Activated naive CD4-positive, alpha-beta T cell (primary cell): Measurements from ENCODE around the gene RRP15.
"Not testable (repeated sequence)": the region's sequence is repeated elsewhere in the genome, so short reads cannot be mapped to it uniquely, and the experiment has no call there.

Source experiments
- DNase-seq, 4 experiments: peaks; one replicate each; lab custom pipeline; 2025; lab: John Stamatoyannopoulos, UW

The RRP15 gene

GRCh38 chr1:218297461-218297860 is 12.4 kb downstream of the RRP15 start:
- DNase-seq = no peak

- DNase-seq = no peak
These were observed 12.8 kb downstream of the RRP15 start for GRCh38 chr1:218297867-218298266.

- no peak for DNase-seq
These were observed 13.3 kb downstream of the RRP15 start for GRCh38 chr1:218298398-218298797.

- DNase-seq = no peak
These were observed 14.3 kb downstream of the RRP15 start for GRCh38 chr1:218299416-218299815.

GRCh38 chr1:218301217-218301616 is 16.1 kb downstream of the RRP15 start:
- no peak for DNase-seq

GRCh38 chr1:218302155-218302554 is 17.1 kb downstream of the RRP15 start:
- DNase-seq = no peak

GRCh38 chr1:218303176-218303879 is 18.2 kb downstream of the RRP15 start:
- DNase-seq = no peak

GRCh38 chr1:218304281-218305039 is 19.4 kb downstream of the RRP15 start:
- no peak for DNase-seq

GRCh38 chr1:218305472-218306064 is 20.5 kb downstream of the RRP15 start:
- no peak for DNase-seq

GRCh38 chr1:218312509-218312908 is 27.4 kb downstream of the RRP15 start:
- no peak for DNase-seq

GRCh38 chr1:218314316-218314715 is 29.2 kb downstream of the RRP15 start:
- DNase-seq = no peak

- no peak for DNase-seq
These were observed 30.5 kb downstream of the RRP15 start for GRCh38 chr1:218315638-218316037.

GRCh38 chr1:218317061-218317460 is 32.0 kb downstream of the RRP15 start:
- DNase-seq = no peak

GRCh38 chr1:218320182-218320581 is 35.1 kb downstream of the RRP15 start:
- not testable (repeated sequence) for DNase-seq

- no peak for DNase-seq
These were observed 37.7 kb downstream of the RRP15 start for GRCh38 chr1:218322762-218323161.

- DNase-seq = no peak
These were observed 38.6 kb downstream of the RRP15 start for GRCh38 chr1:218323568-218324225.

- DNase-seq = no peak
These were observed 39.1 kb downstream of the RRP15 start for GRCh38 chr1:218324226-218324580.

GRCh38 chr1:218328769-218329168 is 43.7 kb downstream of the RRP15 start:
- DNase-seq = no peak

GRCh38 chr1:218330043-218330623 is 45.0 kb downstream of the RRP15 start:
- no peak for DNase-seq

GRCh38 chr1:218332416-218332815 is 47.3 kb downstream of the RRP15 start:
- no peak for DNase-seq

GRCh38 chr1:218336328-218336727 is 51.2 kb downstream of the RRP15 start:
- DNase-seq = no peak

GRCh38 chr1:218339267-218339831 is 54.3 kb downstream of the RRP15 start:
- no peak for DNase-seq
